Measurements from ENCODE around the gene SHMT2. TPM values are rescaled to one million over a fixed set of nuclear protein-coding genes. Genes with fewer than 3 reads are reported as not detected.
"Not testable (repeated sequence)": the region's sequence is repeated elsewhere in the genome, so short reads cannot be mapped to it uniquely, and the experiment has no call there.

Gene SHMT2
- total and polyA plus RNA-seq, 2 of the 4 experiments (the other 2 are of a cell fraction): 266 to 364 TPM

DNA sequence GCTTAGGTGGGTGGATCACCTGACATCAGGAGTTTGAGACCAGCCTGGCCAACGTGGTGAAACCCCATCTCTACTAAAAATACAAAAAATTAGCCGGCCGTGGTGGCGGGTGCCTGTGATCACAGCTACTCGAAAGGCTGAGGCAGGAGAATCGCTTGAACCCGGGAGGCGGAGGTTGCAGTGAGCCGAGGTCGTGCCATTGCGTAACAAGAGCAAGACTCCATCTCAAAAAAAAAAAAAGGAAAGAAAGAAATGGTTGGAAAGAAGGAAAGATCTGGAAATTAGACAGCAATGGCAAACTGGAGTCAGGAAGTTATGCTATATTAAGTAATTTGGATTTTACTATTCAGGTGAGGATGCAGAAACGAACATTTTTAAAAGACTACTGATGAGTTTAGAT lies 52.6 kb downstream of the SHMT2 start:
- CTCF ChIA-PET: interaction anchor here (1.7 kb wide), 1 partner anchor 170 kb away, joined by 4 read pairs; no protein-coding TSS in a partner anchor
- H2BK120ac ChIP-seq (ENCODE audit: low read depth, low read length); H3K27me3 ChIP-seq (ENCODE audit: control insufficient read depth, insufficient read depth, low read length); H3K27ac ChIP-seq (ENCODE audit: insufficient read depth, low read length); H3K4me1 ChIP-seq (ENCODE audit: control insufficient read depth, insufficient read depth, low read length); BruUV-seq (replicated peaks); H3K18ac ChIP-seq (ENCODE audit: low read depth, low read length); H3K4ac ChIP-seq (ENCODE audit: low read depth, low read length); in situ Hi-C loops (cut with MboI; ENCODE audit: low sequenced_read_pairs); H4K5ac ChIP-seq (ENCODE audit: low read depth, low read length); H2AK5ac ChIP-seq (ENCODE audit: low read depth, low read length); H3K23ac ChIP-seq (ENCODE audit: low read depth, low read length); H3K9me3 ChIP-seq (ENCODE audit: control insufficient read depth, insufficient read depth, low read length); H3K9me1 ChIP-seq (ENCODE audit: insufficient read depth, low read length); H3K14ac ChIP-seq (replicated peaks; ENCODE audit: low read depth, low read length); H3K4me3 ChIP-seq (ENCODE audit: insufficient read depth, low read depth, low read length); intact Hi-C loops (cut with micrococcal nuclease); ATAC-seq (ENCODE audit: low read depth); H4K91ac ChIP-seq (ENCODE audit: insufficient read depth, low read depth, low read length); dilution Hi-C loops (cut with HindIII; ENCODE audit: low sequenced_read_pairs, unreplicated experiment); H4K20me1 ChIP-seq (ENCODE audit: insufficient read depth, low read length); H2AFZ ChIP-seq (replicated peaks; ENCODE audit: low read length, poor library complexity); H2BK5ac ChIP-seq (ENCODE audit: low read depth, low read length, poor library complexity, severe bottlenecking); H4K8ac ChIP-seq (ENCODE audit: low read depth in 2 of 2, low read length in 2 of 2); H2AK9ac ChIP-seq (replicated peaks; ENCODE audit: low read depth, low read length, poor library complexity); H2BK15ac ChIP-seq (ENCODE audit: low read depth, low read length); H3K9ac ChIP-seq (ENCODE audit: low read depth, low read length); H3K4me2 ChIP-seq (ENCODE audit: low read depth, low read length); DNase-seq; H3K56ac ChIP-seq (ENCODE audit: extremely low read depth, insufficient read depth, low read length); POLR2A ChIA-PET (ENCODE audit: unreplicated experiment); H2BK20ac ChIP-seq (ENCODE audit: low read depth, low read length): not testable (repeated sequence)
- TF ChIP-seq CEBPB (IDR thresholded peaks at IDR 0.05; ENCODE audit: low read depth, low read length): 0 out of 2 replicates have a peak, but pooled peaks have one; percentile 42
- Histone ChIP-seq H3K79me1 (ENCODE audit: low read depth in 1 of 2, low read length in 2 of 2) (peaks cover 0 to 12% of the 10 kb centered on the region in 2 experiments; a peak in 1 of 4 replicates), H3K36me3 (ENCODE audit: control insufficient read depth, insufficient read depth, low read length) (peaks cover 15% of the 10 kb centered on the region)
- 90% methylated on average over 2 of the region's 12 CpGs; no CpG with 5 or more reads in 1 of the 2 experiments for WGBS, 2 experiments (ENCODE audit: extremely low coverage in 2 of 2, insufficient read length in 1 of 2)

Small RNAs within 50 kb of the gene (microRNA-seq; reads per million reads assigned to microRNA genes)
- 14.5 to 17.9 reads per million in 2 experiments for gene MIR1228 (ENCODE audit: insufficient read depth in 1 of 2, insufficient read length in 1 of 2, unreplicated experiment in 1 of 2)

Small RNAs within 50 kb of the gene (small RNA-seq; reads per million reads assigned to genes)
- gene MIR1228: 0 to 53.3 (median 6.6) reads per million in 5 experiments

Other genes starting within 250 kb of the SHMT2 start
- 5.2 and 5.3 TPM in 2 replicates for gene ZBTB39, start 223.2 kb upstream of the SHMT2 start, total RNA-seq (2012; rRNA removed)
- gene ZBTB39, start 223.2 kb upstream of the SHMT2 start, polyA plus RNA-seq (2012; rRNA removed): 3.6 and 4.0 TPM in 2 replicates
- not detected in 2 replicates for gene TAC3, start 213.2 kb upstream of the SHMT2 start, total RNA-seq (2012; rRNA removed)
- 0.94 and 1.4 TPM in 2 replicates for gene TAC3, start 213.2 kb upstream of the SHMT2 start, polyA plus RNA-seq (2012; rRNA removed)
- gene MYO1A, start 179.6 kb upstream of the SHMT2 start, total RNA-seq (2012; rRNA removed): under 0.01 TPM in 1 of 2 replicates, not detected in the other
- gene MYO1A, start 179.6 kb upstream of the SHMT2 start, polyA plus RNA-seq (2012; rRNA removed): not detected in 2 replicates
- 10.9 and 14.7 TPM in 2 replicates for gene NEMP1, start 150.9 kb upstream of the SHMT2 start, total RNA-seq (2012; rRNA removed)
- 7.2 and 8.9 TPM in 2 replicates for gene NEMP1, start 150.9 kb upstream of the SHMT2 start, polyA plus RNA-seq (2012; rRNA removed)
- gene NAB2, start 140.6 kb upstream of the SHMT2 start, total RNA-seq (2012; rRNA removed): 68.3 and 68.8 TPM in 2 replicates
- 65.1 and 65.2 TPM in 2 replicates for gene NAB2, start 140.6 kb upstream of the SHMT2 start, polyA plus RNA-seq (2012; rRNA removed)
- gene STAT6, start 118.3 kb upstream of the SHMT2 start, total RNA-seq (2012; rRNA removed): 38.9 and 43.4 TPM in 2 replicates
- 88.8 and 96.9 TPM in 2 replicates for gene STAT6, start 118.3 kb upstream of the SHMT2 start, polyA plus RNA-seq (2012; rRNA removed)
- gene LRP1, start 101.2 kb upstream of the SHMT2 start, total RNA-seq (2012; rRNA removed): 73.1 and 75.5 TPM in 2 replicates
- gene LRP1, start 101.2 kb upstream of the SHMT2 start, polyA plus RNA-seq (2012; rRNA removed): 142 and 155 TPM in 2 replicates
- gene LRP1-AS, start 82.1 kb upstream of the SHMT2 start, total RNA-seq (2012; rRNA removed): not detected in 2 replicates
- not detected in 2 replicates for gene LRP1-AS, start 82.1 kb upstream of the SHMT2 start, polyA plus RNA-seq (2012; rRNA removed)
- gene NXPH4, start 12.9 kb upstream of the SHMT2 start, total RNA-seq (2012; rRNA removed): 0.36 and 0.56 TPM in 2 replicates
- gene NXPH4, start 12.9 kb upstream of the SHMT2 start, polyA plus RNA-seq (2012; rRNA removed): 3.3 and 3.8 TPM in 2 replicates
- gene STAC3, start 21.5 kb downstream of the SHMT2 start, total RNA-seq (2012; rRNA removed): under 0.01 and 0.18 TPM in 2 replicates
- gene STAC3, start 21.5 kb downstream of the SHMT2 start, polyA plus RNA-seq (2012; rRNA removed): 0.67 and 0.80 TPM in 2 replicates
- 6.1 and 7.5 TPM in 2 replicates for gene R3HDM2, start 201.3 kb downstream of the SHMT2 start, total RNA-seq (2012; rRNA removed)
- 28.4 and 30.2 TPM in 2 replicates for gene R3HDM2, start 201.3 kb downstream of the SHMT2 start, polyA plus RNA-seq (2012; rRNA removed)
- gene INHBC, start 205.1 kb downstream of the SHMT2 start, total RNA-seq (2012; rRNA removed): not detected in 2 replicates
- gene INHBC, start 205.1 kb downstream of the SHMT2 start, polyA plus RNA-seq (2012; rRNA removed): 0.06 and 0.09 TPM in 2 replicates
- gene INHBE, start 225.6 kb downstream of the SHMT2 start, total RNA-seq (2012; rRNA removed): 0.56 and 0.90 TPM in 2 replicates
- gene INHBE, start 225.6 kb downstream of the SHMT2 start, polyA plus RNA-seq (2012; rRNA removed): 1.2 and 1.7 TPM in 2 replicates
- gene GLI1, start 230.1 kb downstream of the SHMT2 start, total RNA-seq (2012; rRNA removed): 1.3 and 1.4 TPM in 2 replicates
- 3.6 and 3.8 TPM in 2 replicates for gene GLI1, start 230.1 kb downstream of the SHMT2 start, polyA plus RNA-seq (2012; rRNA removed)

Data from IMR-90 (cell line).